Measurements from ENCODE around the gene GABRA5. TPM values are rescaled to one million over a fixed set of nuclear protein-coding genes. Genes with fewer than 3 reads are reported as not detected.

Gene GABRA5
- total and polyA plus RNA-seq, 2 experiments from 2014 or later = 11.5 to 25.9 TPM

DNA sequence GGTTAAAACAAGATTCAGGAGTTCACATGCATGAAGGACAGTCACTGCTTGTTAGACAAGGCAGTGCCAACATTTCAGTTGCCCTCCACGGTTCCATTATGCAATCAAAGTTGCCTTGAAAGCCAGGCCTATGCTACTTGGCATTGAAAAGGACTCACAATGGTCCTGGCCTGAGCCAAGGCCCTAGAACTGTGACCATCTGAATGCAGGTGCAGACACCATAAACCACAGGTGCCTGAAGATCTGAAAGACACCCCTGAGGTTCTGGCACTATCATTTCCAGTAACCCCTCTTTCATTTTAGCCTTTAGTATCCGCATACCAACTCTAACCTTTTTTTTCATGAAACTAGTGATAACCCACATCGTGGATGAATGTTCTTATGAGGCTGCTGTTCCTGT lies 2.8 kb downstream of the GABRA5 start:
- H3K9me3 Mint-ChIP-seq = no peaks in the 10 kb centered on the region
- H3K9me2 ChIP-seq (ENCODE audit: insufficient read depth) = no peaks in the 10 kb centered on the region
- H3K4me1 ChIP-seq (ENCODE audit: insufficient read depth) = peaks cover 20% of the 10 kb centered on the region
- no peak overlapping the region for H3K4me3 ChIP-seq
- H3K36me3 ChIP-seq (ENCODE audit: insufficient read depth) = no peaks in the 10 kb centered on the region
- no peak overlapping the region for H3K27ac Mint-ChIP-seq
- no peaks in the 10 kb centered on the region for H4K20me1 ChIP-seq (replicated peaks; ENCODE audit: insufficient read depth)
- no peak overlapping the region for H3K4me3 Mint-ChIP-seq
- peaks cover 17% of the 10 kb centered on the region for H3K27me3 Mint-ChIP-seq (ENCODE audit: insufficient read depth, low read depth, poor library complexity)
- no peak overlapping the region for H3K27ac ChIP-seq (ENCODE audit: low read depth)
- H2AFZ ChIP-seq = no peak overlapping the region
- ATAC-seq (no peak), DNase-seq (ENCODE audit: low spot score) (no peak)
- H3K27me3 ChIP-seq (ENCODE audit: insufficient read depth) = peaks cover 44% of the 10 kb centered on the region
- 0 out of 3 replicates have a peak, but pooled peaks cover 3% of the 10 kb centered on the region for H3K36me3 Mint-ChIP-seq (ENCODE audit: low read depth)
- peaks cover 28% of the 10 kb centered on the region for H3K4me1 Mint-ChIP-seq
- H3K4me2 ChIP-seq = no peak overlapping the region
- no peaks in the 10 kb centered on the region for H3F3A ChIP-seq (replicated peaks; ENCODE audit: low read depth)
- H3K79me2 ChIP-seq (replicated peaks; ENCODE audit: insufficient read depth) = no peaks in the 10 kb centered on the region
- TF ChIP-seq, protein P1, sequence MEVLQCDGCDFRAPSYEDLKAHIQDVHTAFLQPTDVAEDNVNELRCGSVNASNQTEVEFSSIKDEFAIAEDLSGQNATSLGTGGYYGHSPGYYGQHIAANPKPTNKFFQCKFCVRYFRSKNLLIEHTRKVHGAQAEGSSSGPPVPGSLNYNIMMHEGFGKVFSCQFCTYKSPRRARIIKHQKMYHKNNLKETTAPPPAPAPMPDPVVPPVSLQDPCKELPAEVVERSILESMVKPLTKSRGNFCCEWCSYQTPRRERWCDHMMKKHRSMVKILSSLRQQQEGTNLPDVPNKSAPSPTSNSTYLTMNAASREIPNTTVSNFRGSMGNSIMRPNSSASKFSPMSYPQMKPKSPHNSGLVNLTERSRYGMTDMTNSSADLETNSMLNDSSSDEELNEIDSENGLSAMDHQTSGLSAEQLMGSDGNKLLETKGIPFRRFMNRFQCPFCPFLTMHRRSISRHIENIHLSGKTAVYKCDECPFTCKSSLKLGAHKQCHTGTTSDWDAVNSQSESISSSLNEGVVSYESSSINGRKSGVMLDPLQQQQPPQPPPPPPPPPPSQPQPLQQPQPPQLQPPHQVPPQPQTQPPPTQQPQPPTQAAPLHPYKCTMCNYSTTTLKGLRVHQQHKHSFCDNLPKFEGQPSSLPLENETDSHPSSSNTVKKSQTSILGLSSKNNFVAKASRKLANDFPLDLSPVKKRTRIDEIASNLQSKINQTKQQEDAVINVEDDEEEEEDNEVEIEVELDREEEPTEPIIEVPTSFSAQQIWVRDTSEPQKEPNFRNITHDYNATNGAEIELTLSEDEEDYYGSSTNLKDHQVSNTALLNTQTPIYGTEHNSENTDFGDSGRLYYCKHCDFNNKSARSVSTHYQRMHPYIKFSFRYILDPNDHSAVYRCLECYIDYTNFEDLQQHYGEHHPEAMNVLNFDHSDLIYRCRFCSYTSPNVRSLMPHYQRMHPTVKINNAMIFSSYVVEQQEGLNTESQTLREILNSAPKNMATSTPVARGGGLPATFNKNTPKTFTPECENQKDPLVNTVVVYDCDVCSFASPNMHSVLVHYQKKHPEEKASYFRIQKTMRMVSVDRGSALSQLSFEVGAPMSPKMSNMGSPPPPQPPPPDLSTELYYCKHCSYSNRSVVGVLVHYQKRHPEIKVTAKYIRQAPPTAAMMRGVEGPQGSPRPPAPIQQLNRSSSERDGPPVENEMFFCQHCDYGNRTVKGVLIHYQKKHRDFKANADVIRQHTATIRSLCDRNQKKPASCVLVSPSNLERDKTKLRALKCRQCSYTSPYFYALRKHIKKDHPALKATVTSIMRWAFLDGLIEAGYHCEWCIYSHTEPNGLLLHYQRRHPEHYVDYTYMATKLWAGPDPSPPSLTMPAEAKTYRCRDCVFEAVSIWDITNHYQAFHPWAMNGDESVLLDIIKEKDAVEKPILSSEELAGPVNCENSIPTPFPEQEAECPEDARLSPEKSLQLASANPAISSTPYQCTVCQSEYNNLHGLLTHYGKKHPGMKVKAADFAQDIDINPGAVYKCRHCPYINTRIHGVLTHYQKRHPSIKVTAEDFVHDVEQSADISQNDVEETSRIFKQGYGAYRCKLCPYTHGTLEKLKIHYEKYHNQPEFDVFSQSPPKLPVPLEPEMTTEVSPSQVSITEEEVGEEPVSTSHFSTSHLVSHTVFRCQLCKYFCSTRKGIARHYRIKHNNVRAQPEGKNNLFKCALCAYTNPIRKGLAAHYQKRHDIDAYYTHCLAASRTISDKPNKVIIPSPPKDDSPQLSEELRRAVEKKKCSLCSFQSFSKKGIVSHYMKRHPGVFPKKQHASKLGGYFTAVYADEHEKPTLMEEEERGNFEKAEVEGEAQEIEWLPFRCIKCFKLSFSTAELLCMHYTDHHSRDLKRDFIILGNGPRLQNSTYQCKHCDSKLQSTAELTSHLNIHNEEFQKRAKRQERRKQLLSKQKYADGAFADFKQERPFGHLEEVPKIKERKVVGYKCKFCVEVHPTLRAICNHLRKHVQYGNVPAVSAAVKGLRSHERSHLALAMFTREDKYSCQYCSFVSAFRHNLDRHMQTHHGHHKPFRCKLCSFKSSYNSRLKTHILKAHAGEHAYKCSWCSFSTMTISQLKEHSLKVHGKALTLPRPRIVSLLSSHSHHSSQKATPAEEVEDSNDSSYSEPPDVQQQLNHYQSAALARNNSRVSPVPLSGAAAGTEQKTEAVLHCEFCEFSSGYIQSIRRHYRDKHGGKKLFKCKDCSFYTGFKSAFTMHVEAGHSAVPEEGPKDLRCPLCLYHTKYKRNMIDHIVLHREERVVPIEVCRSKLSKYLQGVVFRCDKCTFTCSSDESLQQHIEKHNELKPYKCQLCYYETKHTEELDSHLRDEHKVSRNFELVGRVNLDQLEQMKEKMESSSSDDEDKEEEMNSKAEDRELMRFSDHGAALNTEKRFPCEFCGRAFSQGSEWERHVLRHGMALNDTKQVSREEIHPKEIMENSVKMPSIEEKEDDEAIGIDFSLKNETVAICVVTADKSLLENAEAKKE (CRISPR knock-in tag; IDR thresholded peaks at IDR 0.05) = no peak
- TF ChIP-seq JUNB (IDR thresholded peaks at IDR 0.05; ENCODE audit: unreplicated experiment) = no peak
- no peak for TF ChIP-seq POLR2AphosphoS5 (IDR thresholded peaks at IDR 0.05; ENCODE audit: low read depth)
- TF ChIP-seq, protein P2, sequence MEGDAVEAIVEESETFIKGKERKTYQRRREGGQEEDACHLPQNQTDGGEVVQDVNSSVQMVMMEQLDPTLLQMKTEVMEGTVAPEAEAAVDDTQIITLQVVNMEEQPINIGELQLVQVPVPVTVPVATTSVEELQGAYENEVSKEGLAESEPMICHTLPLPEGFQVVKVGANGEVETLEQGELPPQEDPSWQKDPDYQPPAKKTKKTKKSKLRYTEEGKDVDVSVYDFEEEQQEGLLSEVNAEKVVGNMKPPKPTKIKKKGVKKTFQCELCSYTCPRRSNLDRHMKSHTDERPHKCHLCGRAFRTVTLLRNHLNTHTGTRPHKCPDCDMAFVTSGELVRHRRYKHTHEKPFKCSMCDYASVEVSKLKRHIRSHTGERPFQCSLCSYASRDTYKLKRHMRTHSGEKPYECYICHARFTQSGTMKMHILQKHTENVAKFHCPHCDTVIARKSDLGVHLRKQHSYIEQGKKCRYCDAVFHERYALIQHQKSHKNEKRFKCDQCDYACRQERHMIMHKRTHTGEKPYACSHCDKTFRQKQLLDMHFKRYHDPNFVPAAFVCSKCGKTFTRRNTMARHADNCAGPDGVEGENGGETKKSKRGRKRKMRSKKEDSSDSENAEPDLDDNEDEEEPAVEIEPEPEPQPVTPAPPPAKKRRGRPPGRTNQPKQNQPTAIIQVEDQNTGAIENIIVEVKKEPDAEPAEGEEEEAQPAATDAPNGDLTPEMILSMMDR (conservative IDR thresholded peaks at IDR 0.05; ENCODE audit: low read depth in 2 of 2) = no peak
- TF ChIP-seq, protein P3, sequence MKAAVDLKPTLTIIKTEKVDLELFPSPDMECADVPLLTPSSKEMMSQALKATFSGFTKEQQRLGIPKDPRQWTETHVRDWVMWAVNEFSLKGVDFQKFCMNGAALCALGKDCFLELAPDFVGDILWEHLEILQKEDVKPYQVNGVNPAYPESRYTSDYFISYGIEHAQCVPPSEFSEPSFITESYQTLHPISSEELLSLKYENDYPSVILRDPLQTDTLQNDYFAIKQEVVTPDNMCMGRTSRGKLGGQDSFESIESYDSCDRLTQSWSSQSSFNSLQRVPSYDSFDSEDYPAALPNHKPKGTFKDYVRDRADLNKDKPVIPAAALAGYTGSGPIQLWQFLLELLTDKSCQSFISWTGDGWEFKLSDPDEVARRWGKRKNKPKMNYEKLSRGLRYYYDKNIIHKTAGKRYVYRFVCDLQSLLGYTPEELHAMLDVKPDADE (IDR thresholded peaks at IDR 0.05) = no peak
- TF ChIP-seq CREB1 (CRISPR knock-in tag; IDR thresholded peaks at IDR 0.05; ENCODE audit: low read depth) = no peak
- TF ChIP-seq EZH2 (IDR thresholded peaks at IDR 0.05; ENCODE audit: low read depth, unreplicated experiment) = no peak
- no peak for TF ChIP-seq ZNF114 (CRISPR knock-in tag; IDR thresholded peaks at IDR 0.05)
- TF ChIP-seq, protein P4, sequence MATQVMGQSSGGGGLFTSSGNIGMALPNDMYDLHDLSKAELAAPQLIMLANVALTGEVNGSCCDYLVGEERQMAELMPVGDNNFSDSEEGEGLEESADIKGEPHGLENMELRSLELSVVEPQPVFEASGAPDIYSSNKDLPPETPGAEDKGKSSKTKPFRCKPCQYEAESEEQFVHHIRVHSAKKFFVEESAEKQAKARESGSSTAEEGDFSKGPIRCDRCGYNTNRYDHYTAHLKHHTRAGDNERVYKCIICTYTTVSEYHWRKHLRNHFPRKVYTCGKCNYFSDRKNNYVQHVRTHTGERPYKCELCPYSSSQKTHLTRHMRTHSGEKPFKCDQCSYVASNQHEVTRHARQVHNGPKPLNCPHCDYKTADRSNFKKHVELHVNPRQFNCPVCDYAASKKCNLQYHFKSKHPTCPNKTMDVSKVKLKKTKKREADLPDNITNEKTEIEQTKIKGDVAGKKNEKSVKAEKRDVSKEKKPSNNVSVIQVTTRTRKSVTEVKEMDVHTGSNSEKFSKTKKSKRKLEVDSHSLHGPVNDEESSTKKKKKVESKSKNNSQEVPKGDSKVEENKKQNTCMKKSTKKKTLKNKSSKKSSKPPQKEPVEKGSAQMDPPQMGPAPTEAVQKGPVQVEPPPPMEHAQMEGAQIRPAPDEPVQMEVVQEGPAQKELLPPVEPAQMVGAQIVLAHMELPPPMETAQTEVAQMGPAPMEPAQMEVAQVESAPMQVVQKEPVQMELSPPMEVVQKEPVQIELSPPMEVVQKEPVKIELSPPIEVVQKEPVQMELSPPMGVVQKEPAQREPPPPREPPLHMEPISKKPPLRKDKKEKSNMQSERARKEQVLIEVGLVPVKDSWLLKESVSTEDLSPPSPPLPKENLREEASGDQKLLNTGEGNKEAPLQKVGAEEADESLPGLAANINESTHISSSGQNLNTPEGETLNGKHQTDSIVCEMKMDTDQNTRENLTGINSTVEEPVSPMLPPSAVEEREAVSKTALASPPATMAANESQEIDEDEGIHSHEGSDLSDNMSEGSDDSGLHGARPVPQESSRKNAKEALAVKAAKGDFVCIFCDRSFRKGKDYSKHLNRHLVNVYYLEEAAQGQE (IDR thresholded peaks at IDR 0.05; ENCODE audit: unreplicated experiment) = no peak
- TF ChIP-seq STAT1 (IDR thresholded peaks at IDR 0.05; ENCODE audit: unreplicated experiment) = no peak
- no peak for TF ChIP-seq ZNF331 (CRISPR knock-in tag; IDR thresholded peaks at IDR 0.05; ENCODE audit: low read depth)
- TF ChIP-seq NANOG (IDR thresholded peaks at IDR 0.05; ENCODE audit: borderline replicate concordance) = no peak
- TF ChIP-seq EZH2phosphoT487 (IDR thresholded peaks at IDR 0.05; ENCODE audit: unreplicated experiment) = no peak

Measured in GM23338 (cell line).